GM12801 (cell line): ENCODE results near the gene CD6.

Experiments
- CTCF ChIP-seq: IDR thresholded peaks from one replicate; pipeline ENCODE4 v1.5.1; 2011; ENCODE audit warnings: control low read depth; ENCODE audit not compliant: insufficient read length; ENCODE audit errors: extremely low read depth

CD6 gene

GRCh38 chr11:60982184-60982583, 10.7 kb downstream of the CD6 start:
- no peak for TF ChIP-seq CTCF

GRCh38 chr11:60984149-60984548, 12.7 kb downstream of the CD6 start:
- TF ChIP-seq CTCF, result no peak

- TF ChIP-seq CTCF, result no peak
Measured at GRCh38 chr11:60984636-60985035, 13.2 kb downstream of the CD6 start.

- no peak for TF ChIP-seq CTCF
Measured at GRCh38 chr11:60985501-60985900, 14.0 kb downstream of the CD6 start.

GRCh38 chr11:60985991-60986915, 14.8 kb downstream of the CD6 start:
- no peak for TF ChIP-seq CTCF

- TF ChIP-seq CTCF, result no peak
Measured at GRCh38 chr11:60987577-60988277, 16.2 kb downstream of the CD6 start.

- TF ChIP-seq CTCF, result no peak
Measured at GRCh38 chr11:60988658-60989057, 17.2 kb downstream of the CD6 start.
